Fibroblast of skin of left quadriceps (primary cell): Measurements from ENCODE around the gene APEH.
"Not testable (repeated sequence)": the region's sequence is repeated elsewhere in the genome, so short reads cannot be mapped to it uniquely, and the experiment has no call there.

ENCODE experiments used
- DNase-seq, 2 experiments: peaks; one replicate each; pipeline ENCODE4 v3.0.0-alpha.2; 2013; ENCODE audit warnings: low read depth in 2 of 2

APEH gene

DNA sequence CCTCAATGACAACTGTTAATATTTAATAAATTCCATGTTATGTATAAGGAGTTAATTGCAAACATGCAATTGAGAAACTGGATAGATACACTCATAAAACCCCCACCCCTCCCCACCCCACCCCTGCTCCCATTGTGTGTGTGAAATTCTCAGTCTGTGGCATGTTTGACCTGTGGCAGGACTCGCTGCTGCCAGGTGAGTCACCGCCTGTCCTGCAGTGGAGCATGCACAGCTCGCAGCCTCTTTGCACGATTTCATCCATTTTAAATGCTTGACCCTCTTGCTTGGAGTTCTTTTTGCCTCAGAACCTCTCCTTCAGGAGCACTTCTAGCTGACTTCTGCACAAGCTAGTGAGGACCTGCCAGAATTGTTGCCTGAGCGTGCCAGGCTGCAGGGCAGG, 5.3 kb upstream of the APEH start:
- no peak for DNase-seq

- DNase-seq = no peak
Observed at GRCh38 chr3:49669352-49669751, 4.8 kb upstream of the APEH start.

GRCh38 chr3:49670940-49671290, 3.2 kb upstream of the APEH start:
- no peak for DNase-seq

GRCh38 chr3:49671291-49672288, 2.6 kb upstream of the APEH start:
- peak; percentile 23 to 32 for DNase-seq

GRCh38 chr3:49673121-49673714, 933 bp upstream of the APEH start:
- no peak for DNase-seq

DNA sequence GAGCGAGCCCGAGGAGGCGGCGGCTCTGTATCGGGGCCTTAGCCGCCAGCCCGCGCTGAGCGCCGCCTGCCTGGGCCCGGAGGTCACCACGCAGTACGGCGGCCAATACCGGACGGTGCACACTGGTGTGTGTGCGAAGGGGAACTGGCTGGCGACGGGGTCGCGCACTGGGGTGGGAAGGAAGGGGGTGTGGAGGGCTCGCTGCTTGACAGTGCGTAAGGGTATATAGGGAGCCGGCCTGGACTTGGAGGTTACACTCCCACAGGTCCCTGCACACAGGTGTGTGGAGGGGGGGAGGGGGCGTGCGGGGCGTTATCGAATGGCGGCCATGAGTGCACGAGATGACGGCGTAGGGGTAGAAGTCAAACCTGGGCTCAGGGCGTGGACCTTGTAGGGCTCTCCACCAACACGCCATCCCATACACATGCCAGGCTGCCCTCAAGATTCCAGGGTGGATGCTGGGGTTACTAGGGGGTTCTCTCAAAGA, 389 bp downstream of the APEH start:
- DNase-seq = no peak

DNA sequence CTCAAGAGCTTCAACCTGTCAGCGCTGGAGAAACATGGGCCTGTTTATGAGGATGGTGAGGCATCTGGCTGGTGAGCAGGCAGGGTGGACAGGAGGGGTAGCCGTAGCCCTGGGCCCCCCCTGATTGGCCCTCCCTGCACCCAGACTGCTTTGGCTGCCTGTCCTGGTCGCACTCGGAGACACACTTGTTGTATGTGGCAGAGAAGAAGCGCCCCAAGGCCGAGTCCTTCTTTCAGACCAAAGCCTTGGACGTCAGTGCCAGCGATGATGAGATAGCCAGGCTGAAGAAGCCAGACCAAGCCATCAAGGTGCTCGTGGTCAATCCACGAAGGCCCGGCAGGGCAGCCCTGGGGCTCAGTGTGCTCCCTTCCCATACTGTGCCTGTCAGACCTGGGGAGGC, 1.8 kb downstream of the APEH start:
- no peak for DNase-seq

- DNase-seq = no peak
Observed at GRCh38 chr3:49680493-49681231, 6.5 kb downstream of the APEH start.

GRCh38 chr3:49681232-49681522, 7.0 kb downstream of the APEH start:
- no peak for DNase-seq

- DNase-seq = no peak
Observed at GRCh38 chr3:49681543-49681942, 7.4 kb downstream of the APEH start.

GRCh38 chr3:49683162-49683561, 9.0 kb downstream of the APEH start:
- no peak for DNase-seq

- not testable (repeated sequence) for DNase-seq
Observed at GRCh38 chr3:49684453-49684852, 10.3 kb downstream of the APEH start.

DNA sequence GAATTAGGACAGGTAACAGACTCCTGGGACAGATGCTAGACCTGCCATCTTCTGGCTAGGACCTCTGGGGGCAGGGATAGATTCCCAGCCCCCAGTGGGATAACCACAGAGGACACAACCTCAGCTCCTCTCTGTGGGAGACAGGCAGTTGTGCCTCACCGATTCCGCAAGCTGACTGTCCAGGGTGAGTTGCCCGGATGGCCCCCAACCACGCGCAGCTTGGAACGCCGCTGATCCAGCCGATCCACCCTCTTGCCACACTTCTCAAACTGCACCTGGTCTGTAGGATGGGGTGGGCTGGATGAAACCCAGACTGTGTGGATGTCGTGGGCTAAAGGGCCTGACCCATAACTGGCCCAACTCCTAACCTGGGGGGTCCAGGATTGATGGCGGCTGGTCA, 11.0 kb downstream of the APEH start:
- not testable (repeated sequence) for DNase-seq

GRCh38 chr3:49685846-49686245, 11.7 kb downstream of the APEH start:
- DNase-seq = not testable (repeated sequence)

GRCh38 chr3:49686346-49686745, 12.2 kb downstream of the APEH start:
- not testable (repeated sequence) for DNase-seq

DNA sequence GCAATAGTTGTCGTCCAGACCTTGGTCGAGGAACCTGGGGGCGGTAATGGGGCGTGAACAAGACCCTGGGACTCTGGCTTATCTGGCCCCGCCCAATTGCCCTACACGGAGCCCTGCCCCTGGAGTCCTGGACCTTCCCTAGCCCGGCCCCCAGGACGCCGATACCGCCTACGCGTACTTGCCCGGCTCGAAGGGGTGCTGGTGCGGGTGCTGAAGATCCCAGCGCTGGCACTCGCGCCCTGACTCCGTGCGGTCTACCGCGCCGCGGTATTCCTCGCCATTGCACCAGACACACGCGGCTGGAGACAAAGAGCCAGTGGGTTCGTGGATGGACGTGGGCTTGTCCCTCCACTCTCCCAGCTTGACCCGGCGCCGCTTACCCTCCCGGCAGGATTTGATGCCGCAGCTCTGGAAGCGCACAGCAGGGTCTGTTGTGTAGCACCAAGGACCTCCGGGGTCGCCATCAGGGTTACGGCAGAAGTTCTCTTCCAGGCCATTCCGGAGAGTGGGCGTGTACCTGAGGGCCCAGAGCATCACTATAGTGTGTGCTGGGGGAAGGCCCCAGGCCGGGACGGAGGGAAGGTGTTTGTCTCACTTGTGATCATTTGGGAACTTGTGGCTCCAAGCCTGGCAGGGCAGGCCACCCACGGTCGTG, 12.7 kb downstream of the APEH start:
- DNase-seq = not testable (repeated sequence)

GRCh38 chr3:49687424-49687795, 13.3 kb downstream of the APEH start:
- not testable (repeated sequence) for DNase-seq

- DNase-seq = not testable (repeated sequence)
Observed at GRCh38 chr3:49688338-49689045, 14.3 kb downstream of the APEH start.

DNA sequence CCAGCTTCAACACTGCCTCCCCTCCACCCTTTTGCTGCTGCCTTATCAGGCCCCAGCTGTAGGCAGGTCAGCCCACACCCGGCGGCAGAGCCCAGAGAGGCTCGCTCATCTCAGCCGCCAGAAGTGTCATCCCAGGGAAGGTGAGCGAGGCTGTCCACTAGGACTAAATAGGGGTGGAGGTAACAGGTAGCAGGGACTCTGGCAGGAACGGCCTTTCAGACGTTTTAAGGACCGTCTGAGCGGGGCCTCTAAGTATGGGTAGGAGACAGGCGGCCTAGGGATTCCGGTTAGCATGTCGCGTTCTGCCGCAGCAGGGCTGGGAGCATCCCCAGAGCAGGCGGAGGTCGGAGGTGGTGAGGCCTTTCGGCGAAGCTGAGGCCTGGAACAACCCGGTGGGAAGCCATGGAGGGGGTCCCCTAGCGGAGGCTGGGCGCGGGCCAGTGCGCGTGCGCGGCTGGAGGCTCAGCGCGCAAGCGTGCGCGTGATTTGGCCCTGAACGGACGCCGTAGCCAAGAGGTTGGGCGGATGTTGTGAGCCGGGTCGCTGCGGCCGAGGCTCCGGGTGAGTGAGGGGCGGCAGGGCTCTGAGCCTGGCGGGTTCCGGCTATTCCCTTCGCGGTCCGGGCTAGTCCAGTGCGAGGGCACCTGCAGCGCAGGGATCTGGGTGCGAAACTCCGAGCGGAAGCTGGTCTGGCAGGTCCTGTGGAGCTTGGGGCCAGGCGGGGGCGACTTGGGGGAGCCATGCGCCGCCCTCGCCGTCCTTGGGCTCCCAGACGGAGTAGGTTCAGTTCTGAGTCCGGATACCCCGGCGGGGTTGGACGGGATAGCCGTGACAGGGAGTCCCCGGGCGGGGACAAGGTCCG, 15.1 kb downstream of the APEH start, which contains the start of the genes MST1 and RNF123:
MST1 (minus strand) TSS at position 429 of the 862 bp plus-strand sequence. CDS start 783 bp downstream, outside the sequence.
RNF123 (plus strand) TSS at position 512 of the 862 bp plus-strand sequence. CDS start 1,609 bp downstream, outside the sequence.
- DNase-seq = peak; percentile 75 to 81
